Central memory CD8-positive, alpha-beta T cell (primary cell): Measurements from ENCODE around the gene TMEM184A.

ENCODE experiments used
- ATAC-seq: fragments of 150-1000 bp; cut with Tn5 transposase; replicated peaks from 2 replicates; pipeline ENCODE4 v1.10.0; 2022; ENCODE audit warnings: mild to moderate bottlenecking, moderate FRiP score, moderate number of reproducible peaks; ENCODE audit not compliant: poor library complexity, severe bottlenecking; ENCODE audit errors: extremely low read depth
- DNase-seq, 2 donors: peaks; one replicate each; pipeline ENCODE4 v3.0.0; 2021; ENCODE audit warnings: low spot score in 2 of 2
- H3K27ac Mint-ChIP-seq: one replicate; pipeline ENCODE4 v1.8.0; 2022; ENCODE audit warnings: low read depth, mild to moderate bottlenecking, moderate library complexity, mixed read lengths
- H3K27me3 Mint-ChIP-seq: one replicate; pipeline ENCODE4 v1.8.0; 2022; ENCODE audit warnings: mixed read lengths
- H3K36me3 Mint-ChIP-seq: one replicate; pipeline ENCODE4 v1.8.0; 2022; ENCODE audit warnings: mild to moderate bottlenecking, moderate library complexity, mixed read lengths; ENCODE audit not compliant: insufficient read depth
- H3K4me1 Mint-ChIP-seq: one replicate; pipeline ENCODE4 v1.8.0; 2022; ENCODE audit warnings: mixed read lengths
- H3K4me3 Mint-ChIP-seq: one replicate; pipeline ENCODE4 v1.8.0; 2022; ENCODE audit warnings: mild to moderate bottlenecking, moderate library complexity, mixed read lengths
- H3K9me3 Mint-ChIP-seq: one replicate; pipeline ENCODE4 v1.8.0; 2022; ENCODE audit warnings: mixed read lengths

Gene TMEM184A

GRCh38 chr7:1535701-1536454 lies 20.1 kb downstream of the TMEM184A start:
- Mint-ChIP-seq H3K4me1 (peaks cover 23% of the 10 kb centered on the region), H3K36me3 (peaks cover 23% of the 10 kb centered on the region), H3K9me3 (no peaks in the 10 kb centered on the region), H3K4me3 (no peak overlapping the region), H3K27me3 (no peaks in the 10 kb centered on the region), H3K27ac (no peak overlapping the region)
- ATAC-seq: no peak
- no peak for DNase-seq

- Mint-ChIP-seq H3K4me1 (peaks cover 23% of the 10 kb centered on the region), H3K27ac (no peak overlapping the region), H3K4me3 (no peak overlapping the region), H3K36me3 (peaks cover 23% of the 10 kb centered on the region), H3K27me3 (no peaks in the 10 kb centered on the region), H3K9me3 (no peaks in the 10 kb centered on the region)
- no peak for DNase-seq
- ATAC-seq: no peak
Measured at GRCh38 chr7:1535100-1535458, 20.9 kb downstream of the TMEM184A start.

- Mint-ChIP-seq H3K36me3 (peaks cover 22% of the 10 kb centered on the region), H3K4me3 (no peak overlapping the region), H3K4me1 (peaks cover 23% of the 10 kb centered on the region), H3K27me3 (no peaks in the 10 kb centered on the region), H3K9me3 (no peaks in the 10 kb centered on the region), H3K27ac (peak overlapping the region; percentile 35)
- DNase-seq (no peak), ATAC-seq (no peak)
Measured at GRCh38 chr7:1534330-1535099, 21.5 kb downstream of the TMEM184A start.

- no peaks in the 10 kb centered on the region for H3K27me3 Mint-ChIP-seq
Measured at GRCh38 chr7:1533547-1534329, 22.3 kb downstream of the TMEM184A start.

GRCh38 chr7:1533255-1533546 lies 22.8 kb downstream of the TMEM184A start:
- ATAC-seq (no peak), DNase-seq (no peak)
- Mint-ChIP-seq H3K4me1 (peaks cover 23% of the 10 kb centered on the region), H3K36me3 (peaks cover 18% of the 10 kb centered on the region), H3K27me3 (no peaks in the 10 kb centered on the region), H3K9me3 (no peaks in the 10 kb centered on the region), H3K4me3 (peak overlapping the region; percentile 86), H3K27ac (peak overlapping the region; percentile 96)

More at GRCh38 chr7:1533547-1534329, 22.3 kb downstream of the TMEM184A start:
- no peaks in the 10 kb centered on the region for H3K9me3 Mint-ChIP-seq
- peak overlapping the region; percentile 96 for H3K27ac Mint-ChIP-seq
- peak overlapping the region; percentile 86 for H3K4me3 Mint-ChIP-seq
- H3K4me1 Mint-ChIP-seq: peaks cover 23% of the 10 kb centered on the region
- peaks cover 18% of the 10 kb centered on the region for H3K36me3 Mint-ChIP-seq
- DNase-seq (no peak), ATAC-seq (no peak)

- Mint-ChIP-seq H3K36me3 (peaks cover 16% of the 10 kb centered on the region), H3K4me1 (peaks cover 23% of the 10 kb centered on the region), H3K9me3 (no peaks in the 10 kb centered on the region), H3K27me3 (no peaks in the 10 kb centered on the region), H3K27ac (peak overlapping the region; percentile 96), H3K4me3 (peak overlapping the region; percentile 86)
- DNase-seq (peak in 1 of 2 donors; percentile 38), ATAC-seq (peak; percentile 50)
Measured at GRCh38 chr7:1532456-1533254, 23.4 kb downstream of the TMEM184A start.

GRCh38 chr7:1531979-1532455 lies 24.0 kb downstream of the TMEM184A start:
- Mint-ChIP-seq H3K9me3 (no peaks in the 10 kb centered on the region), H3K4me1 (peaks cover 23% of the 10 kb centered on the region), H3K4me3 (peak overlapping the region; percentile 86), H3K36me3 (peaks cover 16% of the 10 kb centered on the region), H3K27me3 (peaks cover 2% of the 10 kb centered on the region), H3K27ac (peak overlapping the region; percentile 96)
- ATAC-seq (peak; percentile 24), DNase-seq (no peak)

GRCh38 chr7:1531263-1531978 lies 24.6 kb downstream of the TMEM184A start:
- Mint-ChIP-seq H3K27me3 (peaks cover 8% of the 10 kb centered on the region), H3K4me3 (peak overlapping the region; percentile 86)
- peak in 1 of 2 donors; percentile 27 for DNase-seq

GRCh38 chr7:1530946-1531262 lies 25.1 kb downstream of the TMEM184A start:
- Mint-ChIP-seq H3K4me1 (peaks cover 23% of the 10 kb centered on the region), H3K27me3 (peaks cover 13% of the 10 kb centered on the region), H3K4me3 (peak overlapping the region; percentile 86), H3K36me3 (peaks cover 13% of the 10 kb centered on the region), H3K27ac (no peak overlapping the region), H3K9me3 (no peaks in the 10 kb centered on the region)
- DNase-seq (no peak), ATAC-seq (peak; percentile 40)

More at GRCh38 chr7:1531263-1531978, 24.6 kb downstream of the TMEM184A start:
- ATAC-seq: peak; percentile 26
- Mint-ChIP-seq H3K4me1 (peaks cover 23% of the 10 kb centered on the region), H3K9me3 (no peaks in the 10 kb centered on the region), H3K36me3 (peaks cover 16% of the 10 kb centered on the region), H3K27ac (peak overlapping the region; percentile 96)

- Mint-ChIP-seq H3K27ac (peak overlapping the region; percentile 79), H3K4me1 (peaks cover 23% of the 10 kb centered on the region), H3K4me3 (peak overlapping the region; percentile 62), H3K9me3 (no peaks in the 10 kb centered on the region), H3K27me3 (peaks cover 23% of the 10 kb centered on the region), H3K36me3 (peaks cover 13% of the 10 kb centered on the region)
- no peak for DNase-seq
- no peak for ATAC-seq
Measured at GRCh38 chr7:1529383-1530116, 26.5 kb downstream of the TMEM184A start.

GRCh38 chr7:1526271-1526754 lies 29.7 kb downstream of the TMEM184A start:
- Mint-ChIP-seq H3K9me3 (no peaks in the 10 kb centered on the region), H3K27ac (no peak overlapping the region), H3K27me3 (peaks cover 31% of the 10 kb centered on the region), H3K4me3 (no peak overlapping the region), H3K36me3 (peaks cover 6% of the 10 kb centered on the region), H3K4me1 (no peaks in the 10 kb centered on the region)
- no peak for ATAC-seq
- DNase-seq: no peak
